GM13976 (cell line): Measurements from ENCODE around the gene CDKL5.

ENCODE experiments used
- DNase-seq: peaks from one replicate; pipeline ENCODE4 v3.0.0; 2012; ENCODE audit warnings: low spot score
- in situ Hi-C: fragments of 300-500 bp; cut with MboI; formaldehyde crosslinking; loops from one replicate; pipeline ENCODE4 v1.12.0; 2022; ENCODE audit warnings: low sequenced_read_pairs, mixed read lengths, inconsistent platforms; ENCODE audit not compliant: unreplicated experiment
- TF ChIP-seq, protein P1 (sequence below): IDR thresholded peaks from 2 replicates; pipeline ENCODE4 v1.5.1; 2012; ENCODE audit warnings: borderline replicate concordance, mild to moderate bottlenecking; ENCODE audit not compliant: insufficient read depth; ENCODE audit errors: extremely low read depth, missing control alignments, control extremely low read depth

CDKL5 gene

DNA sequence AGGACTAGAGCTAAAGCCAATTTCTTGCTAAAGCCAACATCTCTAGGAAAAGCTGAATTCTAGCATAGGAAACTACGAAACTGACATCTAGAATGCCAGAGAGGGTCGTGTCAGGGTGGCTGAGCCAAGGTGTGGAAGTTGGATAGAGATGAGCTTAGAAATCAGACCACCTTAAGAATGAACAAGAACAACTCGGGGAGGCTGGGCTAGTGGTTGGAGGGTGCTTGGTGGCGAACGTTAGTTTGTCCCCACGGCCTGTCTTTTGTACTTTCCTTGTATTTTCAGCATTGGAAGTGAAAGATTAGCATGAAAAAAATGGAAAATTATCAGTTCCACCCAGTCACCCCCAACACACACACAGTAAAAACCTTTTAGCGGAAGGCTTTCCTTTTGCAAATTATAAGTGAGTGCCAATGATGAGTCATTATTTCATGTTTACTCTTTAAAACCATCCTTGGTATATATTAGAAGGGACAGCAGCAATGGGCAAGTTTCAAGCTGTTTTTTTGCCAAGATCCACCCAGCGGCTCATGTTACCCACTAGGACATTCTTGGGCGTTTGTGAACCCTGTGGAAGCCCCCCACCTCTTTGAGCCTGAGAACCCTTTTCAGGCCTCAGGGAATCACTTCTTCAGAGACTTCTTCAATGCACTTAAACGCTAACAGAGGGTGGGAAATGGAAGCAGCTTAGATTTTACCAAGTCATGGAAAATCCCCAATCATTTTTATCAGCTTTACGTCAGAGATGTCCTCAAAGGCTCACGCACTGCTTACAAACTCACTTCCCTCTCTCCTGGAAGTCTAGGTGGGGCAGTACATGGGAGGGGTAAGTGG is 277.2 kb downstream of the CDKL5 start:
- in situ Hi-C loops, result no loop called here
- DNase-seq, result no peak
- TF ChIP-seq, protein P1, sequence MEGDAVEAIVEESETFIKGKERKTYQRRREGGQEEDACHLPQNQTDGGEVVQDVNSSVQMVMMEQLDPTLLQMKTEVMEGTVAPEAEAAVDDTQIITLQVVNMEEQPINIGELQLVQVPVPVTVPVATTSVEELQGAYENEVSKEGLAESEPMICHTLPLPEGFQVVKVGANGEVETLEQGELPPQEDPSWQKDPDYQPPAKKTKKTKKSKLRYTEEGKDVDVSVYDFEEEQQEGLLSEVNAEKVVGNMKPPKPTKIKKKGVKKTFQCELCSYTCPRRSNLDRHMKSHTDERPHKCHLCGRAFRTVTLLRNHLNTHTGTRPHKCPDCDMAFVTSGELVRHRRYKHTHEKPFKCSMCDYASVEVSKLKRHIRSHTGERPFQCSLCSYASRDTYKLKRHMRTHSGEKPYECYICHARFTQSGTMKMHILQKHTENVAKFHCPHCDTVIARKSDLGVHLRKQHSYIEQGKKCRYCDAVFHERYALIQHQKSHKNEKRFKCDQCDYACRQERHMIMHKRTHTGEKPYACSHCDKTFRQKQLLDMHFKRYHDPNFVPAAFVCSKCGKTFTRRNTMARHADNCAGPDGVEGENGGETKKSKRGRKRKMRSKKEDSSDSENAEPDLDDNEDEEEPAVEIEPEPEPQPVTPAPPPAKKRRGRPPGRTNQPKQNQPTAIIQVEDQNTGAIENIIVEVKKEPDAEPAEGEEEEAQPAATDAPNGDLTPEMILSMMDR, result no peak
